Measurements from ENCODE around the gene IRF3.

The IRF3 gene

GRCh38 chr19:49684251-49684982 lies 18.8 kb upstream of the IRF3 start:
- no peak for TF ChIP-seq JUND (IDR thresholded peaks at IDR 0.05; ENCODE audit: low read depth)
- in situ Hi-C loops (cut with HindIII; ENCODE audit: low pct_unique_long_range_greater_than_20kb, low sequenced_read_pairs): no loop called here
- no peak for DNase-seq (ENCODE audit: low read depth in 1 of 2, low spot score in 1 of 2)

- no peak for DNase-seq (ENCODE audit: low read depth in 1 of 2, low spot score in 1 of 2)
Observed at GRCh38 chr19:49683814-49684250, 18.2 kb upstream of the IRF3 start.

GRCh38 chr19:49682274-49682673 lies 16.6 kb upstream of the IRF3 start:
- in situ Hi-C loops (cut with HindIII; ENCODE audit: low pct_unique_long_range_greater_than_20kb, low sequenced_read_pairs): no loop called here
- no peak for TF ChIP-seq JUND (IDR thresholded peaks at IDR 0.05; ENCODE audit: low read depth)
- DNase-seq (ENCODE audit: low read depth in 1 of 2, low spot score in 1 of 2): no peak

More at GRCh38 chr19:49683814-49684250, 18.2 kb upstream of the IRF3 start:
- TF ChIP-seq JUND (IDR thresholded peaks at IDR 0.05; ENCODE audit: low read depth): no peak
- in situ Hi-C loops (cut with HindIII; ENCODE audit: low pct_unique_long_range_greater_than_20kb, low sequenced_read_pairs): no loop called here

GRCh38 chr19:49681830-49682229 lies 16.2 kb upstream of the IRF3 start:
- in situ Hi-C loops (cut with HindIII; ENCODE audit: low pct_unique_long_range_greater_than_20kb, low sequenced_read_pairs): no loop called here
- no peak for DNase-seq (ENCODE audit: low read depth in 1 of 2, low spot score in 1 of 2)
- TF ChIP-seq JUND (IDR thresholded peaks at IDR 0.05; ENCODE audit: low read depth): no peak

GRCh38 chr19:49680421-49681351 lies 15.0 kb upstream of the IRF3 start:
- in situ Hi-C loops (cut with HindIII; ENCODE audit: low pct_unique_long_range_greater_than_20kb, low sequenced_read_pairs): no loop called here
- peak; percentile 77 to 88 for DNase-seq (ENCODE audit: low read depth in 1 of 2, low spot score in 1 of 2)
- TF ChIP-seq JUND (IDR thresholded peaks at IDR 0.05; ENCODE audit: low read depth): no peak

- in situ Hi-C loops (cut with HindIII; ENCODE audit: low pct_unique_long_range_greater_than_20kb, low sequenced_read_pairs): no loop called here
- no peak for DNase-seq (ENCODE audit: low read depth in 1 of 2, low spot score in 1 of 2)
- TF ChIP-seq JUND (IDR thresholded peaks at IDR 0.05; ENCODE audit: low read depth): no peak
Observed at GRCh38 chr19:49679771-49680413, 14.2 kb upstream of the IRF3 start.

- in situ Hi-C loops (cut with HindIII; ENCODE audit: low pct_unique_long_range_greater_than_20kb, low sequenced_read_pairs): no loop called here
- no peak for DNase-seq (ENCODE audit: low read depth in 1 of 2, low spot score in 1 of 2)
- no peak for TF ChIP-seq JUND (IDR thresholded peaks at IDR 0.05; ENCODE audit: low read depth)
Observed at GRCh38 chr19:49678985-49679770, 13.5 kb upstream of the IRF3 start.

GRCh38 chr19:49677901-49678674 lies 12.4 kb upstream of the IRF3 start:
- peak in 1 of 2 experiments; percentile 45 for DNase-seq (ENCODE audit: low read depth in 1 of 2, low spot score in 1 of 2)
- TF ChIP-seq JUND (IDR thresholded peaks at IDR 0.05; ENCODE audit: low read depth): no peak
- in situ Hi-C loops (cut with HindIII; ENCODE audit: low pct_unique_long_range_greater_than_20kb, low sequenced_read_pairs): no loop called here

- TF ChIP-seq JUND (IDR thresholded peaks at IDR 0.05; ENCODE audit: low read depth): no peak
- peak in 1 of 2 experiments; percentile 30 for DNase-seq (ENCODE audit: low read depth in 1 of 2, low spot score in 1 of 2)
- in situ Hi-C loops (cut with HindIII; ENCODE audit: low pct_unique_long_range_greater_than_20kb, low sequenced_read_pairs): no loop called here
Observed at GRCh38 chr19:49677231-49677900, 11.7 kb upstream of the IRF3 start, which contains the start of gene PRMT1. TSS of gene PRMT1 (plus strand) at chr19:49677271. CDS start at chr19:49677281, 10 bp downstream.

- no peak for TF ChIP-seq JUND (IDR thresholded peaks at IDR 0.05; ENCODE audit: low read depth)
- in situ Hi-C loops (cut with HindIII; ENCODE audit: low pct_unique_long_range_greater_than_20kb, low sequenced_read_pairs): no loop called here
- DNase-seq (ENCODE audit: low read depth in 1 of 2, low spot score in 1 of 2): peak; percentile 95 to 99
Observed at GRCh38 chr19:49676784-49677230, 11.2 kb upstream of the IRF3 start.
